NOMO-1 treated with dmso at 0.1 percent for 144 hours (cell line): ENCODE measurements around the gene AVL9.
"Not testable (repeated sequence)": the region's sequence is repeated elsewhere in the genome, so short reads cannot be mapped to it uniquely, and the experiment has no call there.

Experiments used
- DNase-seq: peaks from one replicate; lab custom pipeline; 2025; ENCODE audit not compliant: unreplicated experiment; lab: John Stamatoyannopoulos, UW

The AVL9 gene

DNA sequence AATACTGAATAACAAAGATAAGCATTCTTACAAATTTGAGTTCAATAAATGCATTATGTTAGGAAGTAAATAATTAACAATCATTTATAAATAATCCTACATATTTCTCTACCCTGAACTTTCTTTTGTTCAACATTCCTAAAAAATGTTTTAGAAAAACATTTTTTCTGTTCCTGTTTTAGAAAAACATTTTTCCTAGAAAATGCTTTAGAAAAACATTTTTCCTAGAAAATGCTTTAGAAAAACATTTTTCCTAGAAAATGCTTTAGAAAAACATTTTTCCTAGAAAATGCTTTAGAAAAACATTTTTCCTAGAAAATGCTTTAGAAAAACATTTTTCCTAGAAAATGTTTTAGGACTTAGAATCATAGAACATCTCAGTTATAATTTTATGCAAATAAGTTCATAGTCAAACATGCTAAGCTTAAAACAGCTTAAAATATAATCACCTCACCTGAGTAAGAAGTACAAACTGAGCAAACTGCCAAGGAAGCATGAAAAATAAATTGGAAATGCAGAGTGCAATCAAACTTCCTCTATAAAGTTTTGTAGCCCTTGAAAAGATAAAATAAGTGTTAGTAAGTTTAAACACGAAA, 139.6 kb downstream of the AVL9 start:
- not testable (repeated sequence) for DNase-seq

DNA sequence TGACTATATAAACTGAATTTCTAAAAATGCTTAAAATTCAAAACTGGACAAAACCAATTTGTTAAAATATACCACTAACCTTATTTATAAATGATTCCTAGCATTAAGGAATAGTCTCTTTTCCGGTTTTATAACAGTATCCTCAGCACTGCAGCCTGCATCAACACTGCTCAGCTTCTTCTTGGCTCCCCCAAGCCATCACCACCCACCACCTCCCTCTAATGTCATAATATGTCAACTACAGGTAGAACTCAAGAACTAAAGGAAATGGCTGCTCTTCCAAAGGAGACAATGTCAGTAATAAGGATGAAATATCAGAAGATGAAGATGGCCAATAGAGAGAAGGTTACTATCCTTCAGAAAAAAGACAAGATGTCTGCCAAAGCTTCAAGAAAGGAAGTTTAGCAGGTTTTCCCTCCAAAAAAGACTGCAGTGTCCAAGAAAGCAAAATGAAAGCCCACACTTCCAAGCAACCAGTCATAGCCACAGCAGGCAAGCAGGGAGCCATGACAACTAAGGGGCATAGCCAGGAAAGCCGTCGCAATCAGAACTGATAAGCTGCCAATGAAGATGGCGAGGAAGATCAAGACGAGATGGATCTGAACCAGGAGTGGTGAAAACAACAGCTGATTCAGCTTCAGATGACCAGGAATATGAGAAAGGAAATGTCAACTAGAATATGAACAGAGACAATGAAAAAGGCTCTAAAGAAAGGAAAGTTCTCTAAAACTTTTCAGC, 141.6 kb downstream of the AVL9 start:
- DNase-seq = not testable (repeated sequence)

DNA sequence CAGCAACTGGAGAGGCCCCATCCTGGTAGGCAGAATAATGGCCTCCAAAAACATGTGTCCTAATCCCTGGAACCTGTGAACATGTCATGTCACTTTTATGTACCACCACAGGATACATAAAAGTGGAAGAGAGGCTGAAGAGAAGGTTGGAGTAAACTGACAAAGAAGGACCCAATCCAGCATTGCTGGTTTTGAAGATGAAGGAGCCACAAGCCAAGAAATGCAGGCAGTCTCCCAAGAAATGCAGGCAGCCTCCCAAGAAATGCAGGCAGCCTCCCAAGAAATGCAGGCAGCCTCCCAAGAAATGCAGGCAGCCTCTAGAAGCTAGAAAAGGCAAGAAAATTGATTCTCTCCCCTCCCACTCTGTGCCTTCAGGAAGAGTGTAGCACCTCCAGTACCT, 142.3 kb downstream of the AVL9 start:
- DNase-seq = not testable (repeated sequence)
